Trophoblast cell (in vitro differentiated cells and primary cell): ENCODE measurements around the gene ZCCHC18. TPM values are rescaled to one million over a fixed set of nuclear protein-coding genes. Genes with fewer than 3 reads are reported as not detected.
"Not testable (repeated sequence)": the region's sequence is repeated elsewhere in the genome, so short reads cannot be mapped to it uniquely, and the experiment has no call there.

Experiments used
- DNase-seq, 2 donors: peaks; one replicate each; pipeline ENCODE4 v3.0.0-alpha.2; 2016
- H2AFZ ChIP-seq: 2 replicates; pipeline ENCODE4 v1.6.1; 2013; ENCODE audit warnings: low read length, moderate library complexity, mild to moderate bottlenecking; ENCODE audit not compliant: insufficient read depth, poor library complexity
- H2AK5ac ChIP-seq: 2 replicates; pipeline ENCODE4 v1.6.1; 2013; ENCODE audit warnings: mild to moderate bottlenecking, low read length
- H2BK120ac ChIP-seq: 2 replicates; pipeline ENCODE4 v1.6.1; 2013; ENCODE audit warnings: low read length, mild to moderate bottlenecking, moderate library complexity; ENCODE audit not compliant: insufficient read depth, poor library complexity
- H2BK12ac ChIP-seq: 2 replicates; pipeline ENCODE4 v1.6.1; 2013; ENCODE audit warnings: mild to moderate bottlenecking, low read length, moderate library complexity
- H2BK5ac ChIP-seq: 2 replicates; pipeline ENCODE4 v1.6.1; 2013; ENCODE audit warnings: low read length, low read depth, moderate library complexity, mild to moderate bottlenecking; ENCODE audit not compliant: poor library complexity
- H3K14ac ChIP-seq: 2 replicates; pipeline ENCODE4 v1.6.1; 2013; ENCODE audit warnings: mild to moderate bottlenecking, low read length
- H3K18ac ChIP-seq: 2 replicates; pipeline ENCODE4 v1.6.1; 2013; ENCODE audit warnings: mild to moderate bottlenecking, low read length
- H3K23ac ChIP-seq: 2 replicates; pipeline ENCODE4 v1.6.1; 2013; ENCODE audit warnings: low read length
- H3K27ac ChIP-seq: 2 replicates; pipeline ENCODE4 v1.5.1; 2013; ENCODE audit warnings: low read depth, mild to moderate bottlenecking, inconsistent platforms, low read length, moderate library complexity
- H3K27me3 ChIP-seq: 2 replicates; pipeline ENCODE4 v1.6.1; 2013; ENCODE audit warnings: inconsistent platforms, mild to moderate bottlenecking, low read length, moderate library complexity; ENCODE audit not compliant: insufficient read depth
- H3K36me3 ChIP-seq, 2 experiments: 1 replicate in 1 of 2; 2 replicates in 1 of 2; pipeline ENCODE4 v1.6.1; 2013; ENCODE audit warnings: low read length in 2 of 2, mild to moderate bottlenecking in 2 of 2, moderate library complexity in 1 of 2; ENCODE audit not compliant: insufficient read depth in 2 of 2, control insufficient read depth in 1 of 2
- H3K4ac ChIP-seq: 2 replicates; pipeline ENCODE4 v1.6.1; 2013; ENCODE audit warnings: low read depth, mild to moderate bottlenecking, low read length, moderate library complexity
- H3K4me1 ChIP-seq, 2 experiments: 1 replicate in 1 of 2; 2 replicates in 1 of 2; pipeline ENCODE4 v1.6.1; 2013; ENCODE audit warnings: low read length in 2 of 2, mild to moderate bottlenecking in 2 of 2, moderate library complexity in 1 of 2; ENCODE audit not compliant: insufficient read depth in 2 of 2, control insufficient read depth in 1 of 2
- H3K4me2 ChIP-seq: 2 replicates; pipeline ENCODE4 v1.6.1; 2013; ENCODE audit warnings: inconsistent platforms, mild to moderate bottlenecking, low read length, moderate library complexity
- H3K4me3 ChIP-seq: 2 replicates; pipeline ENCODE4 v1.5.1; 2013; ENCODE audit warnings: mild to moderate bottlenecking, low read depth, low read length, inconsistent platforms
- H3K79me1 ChIP-seq: one replicate; pipeline ENCODE4 v1.6.1; 2013; ENCODE audit warnings: low read length
- H3K79me2 ChIP-seq: 2 replicates; pipeline ENCODE4 v1.6.1; 2013; ENCODE audit warnings: low read length, mild to moderate bottlenecking; ENCODE audit not compliant: control insufficient read depth, insufficient read depth, poor library complexity
- H3K9ac ChIP-seq: 2 replicates; pipeline ENCODE4 v1.6.1; 2013; ENCODE audit warnings: mild to moderate bottlenecking, low read length
- H3K9me3 ChIP-seq: 2 replicates; pipeline ENCODE4 v1.6.1; 2013; ENCODE audit warnings: low read depth, mild to moderate bottlenecking, control low read depth, inconsistent platforms, low read length; ENCODE audit not compliant: insufficient read depth
- H4K12ac ChIP-seq: 2 replicates; pipeline ENCODE4 v1.6.1; 2013; ENCODE audit warnings: low read depth, mild to moderate bottlenecking, low read length, moderate library complexity
- H4K8ac ChIP-seq: 2 replicates; pipeline ENCODE4 v1.6.1; 2013; ENCODE audit warnings: low read depth, mild to moderate bottlenecking, low read length, moderate library complexity
- H4K91ac ChIP-seq: one replicate; pipeline ENCODE4 v1.6.1; 2013; ENCODE audit warnings: low read depth, mild to moderate bottlenecking, low read length, moderate library complexity
- WGBS: extraction: QIAGEN DNeasy Blood & Tissue Kit; methylation state at CpG from one replicate; pipeline ENCODE4 v1.1.7; 2013; ENCODE audit warnings: missing lambda C conversion rate; ENCODE audit not compliant: insufficient read length, insufficient coverage; ENCODE audit errors: extremely low coverage; 5-methylcytosine and 5-hydroxymethylcytosine counted together
- polyA plus RNA-seq: library from polyadenylated mRNA; stranded (reverse); fragments of 200-250 nt; gene quantifications from 2 replicates; pipeline ENCODE4 v1.2.3, GENCODE V29; 2013

Gene ZCCHC18
- polyA plus RNA-seq, result 0.53 and 1.0 TPM in 2 replicates

DNA sequence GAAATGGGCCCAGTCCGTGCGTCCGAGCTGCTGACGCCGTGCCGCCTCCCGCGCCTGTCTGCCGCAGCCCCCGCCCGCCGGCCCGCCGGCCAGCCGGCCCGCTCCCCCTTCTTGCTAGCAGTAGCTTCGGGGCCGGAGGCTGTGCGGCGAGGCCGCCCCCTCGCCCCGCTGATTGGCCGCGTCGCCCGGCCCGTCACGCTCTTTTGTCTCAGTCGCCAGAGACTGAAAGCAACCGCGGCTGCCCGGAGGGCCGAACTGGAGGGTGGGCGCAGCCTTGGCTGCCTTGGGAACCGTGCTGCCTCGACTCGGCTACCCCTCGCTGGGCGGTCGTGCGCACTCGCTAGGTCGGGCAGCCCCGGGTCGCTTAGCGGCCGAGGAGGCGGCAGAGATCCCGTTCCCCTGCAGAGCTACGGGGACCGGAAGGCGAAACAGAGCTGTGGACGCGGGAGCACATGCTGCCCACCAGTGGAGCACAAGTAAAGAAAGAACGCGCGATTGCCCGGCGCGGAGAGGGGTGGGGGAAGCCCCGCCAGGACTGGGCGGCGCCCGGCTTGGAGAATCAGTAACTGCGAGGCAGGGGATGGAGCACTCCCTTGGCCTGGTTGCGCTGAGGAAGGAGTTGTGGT, at the start of gene ZCCHC18:
TSS of gene ZCCHC18 (plus strand) at position 198 of the 626 bp plus-strand sequence. CDS start 1,589 bp downstream, outside the sequence.
- no peaks in the 10 kb centered on the region for H3K9me3 ChIP-seq
- no peaks in the 10 kb centered on the region for H3K36me3 ChIP-seq
- H4K91ac ChIP-seq, result peak within 1 kb of the TSS; percentile 38
- DNase-seq, result peak in 1 of 2 donors; percentile 6
- H3K18ac ChIP-seq, result no peak within 1 kb of the TSS
- H3K4me1 ChIP-seq, result peaks cover 0 to 2% of the 10 kb centered on the region in 2 experiments
- no CpG with 5 or more reads among the region's 67 CpGs for WGBS
- no peaks in the 10 kb centered on the region for H3K79me2 ChIP-seq
- H3K4ac ChIP-seq, result no peak within 1 kb of the TSS
- H3K4me3 ChIP-seq, result peak within 1 kb of the TSS; percentile 69
- H3K27ac ChIP-seq, result no peak within 1 kb of the TSS
- H4K12ac ChIP-seq, result peak within 1 kb of the TSS; percentile 14
- no peak within 1 kb of the TSS for H2BK120ac ChIP-seq
- peaks cover 2% of the 10 kb centered on the region for H3K79me1 ChIP-seq
- H2BK12ac ChIP-seq, result no peak within 1 kb of the TSS
- peak within 1 kb of the TSS; percentile 11 for H3K14ac ChIP-seq
- peak within 1 kb of the TSS; percentile 69 for H4K8ac ChIP-seq
- no peak within 1 kb of the TSS for H2BK5ac ChIP-seq
- H3K4me2 ChIP-seq, result peak within 1 kb of the TSS; percentile 95
- no peaks in the 10 kb centered on the region for H3K27me3 ChIP-seq
- peak within 1 kb of the TSS; percentile 56 for H2AFZ ChIP-seq
- H2AK5ac ChIP-seq, result no peak within 1 kb of the TSS
- no peak within 1 kb of the TSS for H3K9ac ChIP-seq
- no peak within 1 kb of the TSS for H3K23ac ChIP-seq

DNA sequence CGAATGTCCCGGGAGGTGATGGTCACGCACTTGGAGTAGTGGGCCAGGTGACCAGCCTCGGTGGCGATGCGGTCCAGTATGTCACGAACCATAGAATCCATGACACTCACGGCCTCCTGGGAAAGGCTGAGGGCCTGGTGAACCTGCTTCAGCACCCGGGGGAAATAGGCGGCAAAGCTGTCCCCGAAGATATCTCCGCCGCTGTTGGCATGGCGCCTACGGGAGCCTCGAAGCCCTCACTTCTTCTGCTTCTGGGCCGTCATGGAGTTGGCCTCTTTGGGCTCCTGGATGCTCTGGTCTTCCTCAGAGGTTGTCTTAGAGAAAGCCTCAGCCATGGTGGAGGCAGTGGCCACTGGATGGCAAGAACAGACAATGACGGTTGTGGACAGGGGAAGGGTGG, 49.7 kb upstream of the ZCCHC18 start:
- H3K4ac ChIP-seq, DNase-seq: not testable (repeated sequence)
- WGBS, result no CpG with 5 or more reads among the region's 18 CpGs

DNA sequence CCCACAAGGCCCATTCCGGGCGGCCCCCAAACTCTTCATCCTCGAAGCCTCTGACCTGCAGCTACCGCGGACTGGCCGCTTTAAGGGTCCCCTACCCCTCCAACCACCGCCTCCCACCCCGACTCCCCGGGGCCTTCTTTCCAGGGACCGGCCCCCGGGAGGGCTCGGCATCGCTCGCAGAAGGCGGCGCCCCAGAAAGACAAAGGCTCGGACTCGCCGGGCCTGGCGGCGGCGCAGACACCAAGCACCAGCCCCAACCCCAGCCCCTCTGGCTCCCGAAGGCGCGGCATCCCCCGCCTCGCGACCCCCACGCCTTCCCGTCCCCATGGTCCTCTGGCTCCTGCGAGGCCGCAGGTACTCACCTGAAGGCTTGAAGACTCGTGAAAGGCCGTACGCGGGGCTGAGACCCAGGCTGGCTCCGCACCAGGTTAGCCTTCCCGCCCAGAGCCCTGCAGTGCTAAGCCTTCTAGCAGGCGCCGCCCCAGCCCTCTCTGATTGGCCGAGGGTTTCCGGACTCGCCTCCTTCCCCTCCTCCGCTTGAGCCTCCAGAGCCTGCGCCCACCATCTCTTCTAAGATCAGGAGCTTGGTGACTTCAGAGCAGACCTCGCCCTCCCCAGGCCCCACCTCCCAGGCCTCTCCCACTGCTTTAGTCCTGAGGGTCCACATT, 36.4 kb upstream of the ZCCHC18 start, which contains the start of gene TMSB15C:
TSS of gene TMSB15C (minus strand) at position 459 of the 668 bp plus-strand sequence.
- not testable (repeated sequence) for H3K4me1 ChIP-seq, H3K27ac ChIP-seq, H3K4me2 ChIP-seq, H3K4me3 ChIP-seq, H3K79me2 ChIP-seq, H4K12ac ChIP-seq, H4K91ac ChIP-seq, H3K27me3 ChIP-seq, H2AFZ ChIP-seq, H3K79me1 ChIP-seq, H4K8ac ChIP-seq, H2AK5ac ChIP-seq, H3K4ac ChIP-seq, H2BK5ac ChIP-seq, DNase-seq, H3K14ac ChIP-seq, H3K18ac ChIP-seq, H2BK120ac ChIP-seq, H3K9me3 ChIP-seq, H2BK12ac ChIP-seq, H3K23ac ChIP-seq, H3K36me3 ChIP-seq, H3K9ac ChIP-seq
- WGBS, result no CpG with 5 or more reads among the region's 46 CpGs

More for the DNA sequence above, 49.7 kb upstream of the ZCCHC18 start:
- not testable (repeated sequence) for H3K36me3 ChIP-seq, H3K14ac ChIP-seq, H3K79me2 ChIP-seq, H2BK12ac ChIP-seq, H2AFZ ChIP-seq, H3K79me1 ChIP-seq, H3K4me2 ChIP-seq, H2BK5ac ChIP-seq, H3K27me3 ChIP-seq, H4K12ac ChIP-seq, H4K8ac ChIP-seq, H3K4me1 ChIP-seq, H3K9ac ChIP-seq, H2AK5ac ChIP-seq, H3K27ac ChIP-seq, H3K23ac ChIP-seq, H4K91ac ChIP-seq, H3K18ac ChIP-seq, H3K4me3 ChIP-seq, H3K9me3 ChIP-seq, H2BK120ac ChIP-seq

DNA sequence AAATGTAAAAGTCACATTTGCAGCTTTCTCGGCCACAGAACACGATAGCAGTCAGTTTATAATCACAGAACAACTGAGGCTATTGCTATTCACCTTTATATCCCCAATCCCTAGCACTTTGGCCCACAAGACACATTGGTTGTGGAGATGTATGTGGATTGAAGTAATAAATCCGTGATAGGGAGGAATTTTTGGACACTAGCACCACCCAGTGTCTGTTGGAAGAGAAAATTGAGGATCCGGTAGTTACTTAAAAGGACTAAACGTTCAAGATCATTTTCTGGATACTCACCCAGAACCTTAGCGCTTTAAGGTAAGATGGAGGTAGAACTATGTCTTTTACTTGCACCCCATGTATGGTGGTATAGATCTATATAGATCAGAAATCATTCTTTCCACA, 34.5 kb upstream of the ZCCHC18 start:
- H2BK5ac ChIP-seq, H3K4me1 ChIP-seq, H3K4ac ChIP-seq: not testable (repeated sequence)

More for the DNA sequence above, 34.5 kb upstream of the ZCCHC18 start:
- H3K9ac ChIP-seq, H2AK5ac ChIP-seq, H3K9me3 ChIP-seq, H3K18ac ChIP-seq, H4K12ac ChIP-seq, H3K4me3 ChIP-seq, H3K27me3 ChIP-seq, DNase-seq, H3K27ac ChIP-seq, H4K91ac ChIP-seq, H3K14ac ChIP-seq, H3K36me3 ChIP-seq, H4K8ac ChIP-seq, H2BK12ac ChIP-seq, H2BK120ac ChIP-seq, H3K79me2 ChIP-seq, H2AFZ ChIP-seq, H3K23ac ChIP-seq, H3K4me2 ChIP-seq, H3K79me1 ChIP-seq: not testable (repeated sequence)
- WGBS, result no CpG with 5 or more reads among the region's 6 CpGs
